ENCODE data around the gene NMUR1. TPM values are rescaled to one million over a fixed set of nuclear protein-coding genes. Genes with fewer than 3 reads are reported as not detected.

NMUR1 gene
- polyA plus RNA-seq, 2 of the 4 experiments (the other 2 are of a cell fraction): not detected

GRCh38 chr2:231475965-231476364, 54.3 kb downstream of the NMUR1 start:
- 59% methylated on average over 3 of the region's 3 CpGs for WGBS (ENCODE audit: missing lambda C conversion rate)
- Histone ChIP-seq H3K4me3 (no peak overlapping the region), H3K27ac (no peak overlapping the region), H3K4me2 (no peak overlapping the region), H3K9me3 (no peaks in the 10 kb centered on the region), H3K4me1 (no peaks in the 10 kb centered on the region)
- no peak for ATAC-seq
- CTCF ChIA-PET: interaction anchor here (0.6 to 14.1 kb wide), 6 partner anchors 6 to 493 kb away, joined by 3 to 115 read pairs (median 4); partner anchors contain the start of gene NCL
- POLR2A ChIA-PET: interaction anchor here (4.8 kb wide), 1 partner anchor 12 kb away, joined by 22 read pairs; the partner anchor contains the start of gene NCL
- no peak for DNase-seq (ENCODE audit: low read depth in 1 of 2, low spot score in 1 of 2)
- FAIRE-seq: no peak
- TF ChIP-seq EHMT2 (IDR thresholded peaks at IDR 0.05; ENCODE audit: low read depth) (no peak), FOSL2 (IDR thresholded peaks at IDR 0.05) (no peak), FOSL2 (CRISPR knock-in tag; IDR thresholded peaks at IDR 0.05) (no peak), CHD4 (IDR thresholded peaks at IDR 0.05; ENCODE audit: borderline replicate concordance) (no peak), ZSCAN20 (CRISPR knock-in tag; IDR thresholded peaks at IDR 0.05) (no peak), HOXA7 (CRISPR knock-in tag; IDR thresholded peaks at IDR 0.05) (no peak), ZNF302 (CRISPR knock-in tag; IDR thresholded peaks at IDR 0.05) (no peak), NFE2L2 (conservative IDR thresholded peaks at IDR 0.05; ENCODE audit: low read length) (no peak), HDAC2 (IDR thresholded peaks at IDR 0.05) (no peak), CBX8 (IDR thresholded peaks at IDR 0.05) (no peak), EP300 (IDR thresholded peaks at IDR 0.05) (no peak), HOXB5 (CRISPR knock-in tag; IDR thresholded peaks at IDR 0.05) (no peak), POLR2AphosphoS2 (conservative IDR thresholded peaks at IDR 0.05; ENCODE audit: low read length) (no peak), JUN (IDR thresholded peaks at IDR 0.05) (no peak), MAFK (IDR thresholded peaks at IDR 0.05; ENCODE audit: partially characterized antibody) (no peak), REST (IDR thresholded peaks at IDR 0.05) (no peak), RFX5 (IDR thresholded peaks at IDR 0.05) (no peak)

Small RNA genes within 50 kb of the gene (small RNA-seq; reads per million reads assigned to genes)
- 0 to 20.6 (median 4.6) reads per million in 6 experiments for gene RNU2-22P

Other genes with a start within 250 kb of the NMUR1 start
- 0.48 and 0.95 TPM in 2 replicates for gene B3GNT7, start 134.7 kb downstream of the NMUR1 start, polyA plus RNA-seq (2011; rRNA removed)
- 0.71 to 1.3 TPM (median 0.96 TPM) in 3 replicates for gene B3GNT7, start 134.7 kb downstream of the NMUR1 start, polyA plus RNA-seq (2017; fragmentation: RNase III; extraction: RNeasy Plus Mini Kit Qiagen cat#74134 plus additional on column Dnase treatment)
- 390 and 456 TPM in 2 replicates for gene NCL, start 66.0 kb downstream of the NMUR1 start, polyA plus RNA-seq (2011; rRNA removed)
- 745 to 805 TPM (median 766 TPM) in 3 replicates for gene NCL, start 66.0 kb downstream of the NMUR1 start, polyA plus RNA-seq (2017; fragmentation: RNase III; extraction: RNeasy Plus Mini Kit Qiagen cat#74134 plus additional on column Dnase treatment)
- not detected in 2 replicates for gene TEX44, start 62.4 kb upstream of the NMUR1 start, polyA plus RNA-seq (2011; rRNA removed)
- not detected in 3 replicates for gene TEX44, start 62.4 kb upstream of the NMUR1 start, polyA plus RNA-seq (2017; fragmentation: RNase III; extraction: RNeasy Plus Mini Kit Qiagen cat#74134 plus additional on column Dnase treatment)
- gene PTMA, start 178.1 kb upstream of the NMUR1 start, polyA plus RNA-seq (2011; rRNA removed): 434 and 1,191 TPM in 2 replicates
- gene PTMA, start 178.1 kb upstream of the NMUR1 start, polyA plus RNA-seq (2017; fragmentation: RNase III; extraction: RNeasy Plus Mini Kit Qiagen cat#74134 plus additional on column Dnase treatment): 2,232 to 2,533 TPM (median 2,360 TPM) in 3 replicates

Measured in A549 (cell line).